HCEC 1CT (cell line): Measurements from ENCODE around the gene ACLY.
"Not testable (repeated sequence)": the region's sequence is repeated elsewhere in the genome, so short reads cannot be mapped to it uniquely, and the experiment has no call there.

Source experiments
- DNase-seq: peaks from one replicate; pipeline ENCODE4 v3.0.0-alpha.2; 2017

The ACLY gene

GRCh38 chr17:41870097-41870496 is 48.7 kb downstream of the ACLY start:
- no peak for DNase-seq

GRCh38 chr17:41869426-41869825 is 49.3 kb downstream of the ACLY start:
- no peak for DNase-seq

GRCh38 chr17:41868568-41868967 is 50.2 kb downstream of the ACLY start:
- DNase-seq: no peak

GRCh38 chr17:41865596-41865893 is 53.2 kb downstream of the ACLY start:
- DNase-seq: no peak

GRCh38 chr17:41864836-41865595 is 53.7 kb downstream of the ACLY start, which contains the start of gene KLHL11:
KLHL11 (minus strand) TSS chr17:41865423; CDS start chr17:41865370, 53 bp downstream.
- peak; percentile 89 for DNase-seq

- DNase-seq: no peak
Observed at GRCh38 chr17:41864498-41864835, 54.3 kb downstream of the ACLY start.

GRCh38 chr17:41863074-41863848 is 55.5 kb downstream of the ACLY start:
- no peak for DNase-seq

- no peak for DNase-seq
Observed at GRCh38 chr17:41860254-41860931, 58.4 kb downstream of the ACLY start.

GRCh38 chr17:41851382-41851781 is 67.4 kb downstream of the ACLY start:
- not testable (repeated sequence) for DNase-seq

- no peak for DNase-seq
Observed at GRCh38 chr17:41849251-41849990, 69.3 kb downstream of the ACLY start.

GRCh38 chr17:41848788-41849187 is 70.0 kb downstream of the ACLY start:
- DNase-seq: peak; percentile 43

GRCh38 chr17:41844971-41845370 is 73.8 kb downstream of the ACLY start:
- DNase-seq: peak; percentile 39

GRCh38 chr17:41840781-41841180 is 78.0 kb downstream of the ACLY start:
- not testable (repeated sequence) for DNase-seq

GRCh38 chr17:41839448-41839847 is 79.3 kb downstream of the ACLY start:
- DNase-seq: not testable (repeated sequence)

GRCh38 chr17:41837761-41838538 is 80.8 kb downstream of the ACLY start, which contains the start of gene KLHL10:
KLHL10 (plus strand) TSS chr17:41837825; CDS start chr17:41837933, 108 bp downstream.
- no peak for DNase-seq

- no peak for DNase-seq
Observed at GRCh38 chr17:41836550-41837196, 82.1 kb downstream of the ACLY start.

GRCh38 chr17:41835800-41836549 is 82.8 kb downstream of the ACLY start, which contains the start of gene NT5C3B:
NT5C3B (minus strand) TSS chr17:41836232; CDS start chr17:41836193, 39 bp downstream.
- DNase-seq: peak; percentile 49

- DNase-seq: peak; percentile 11
Observed at GRCh38 chr17:41835214-41835799, 83.4 kb downstream of the ACLY start.

GRCh38 chr17:41829961-41830360 is 88.8 kb downstream of the ACLY start:
- DNase-seq: not testable (repeated sequence)

GRCh38 chr17:41825175-41825845 is 93.4 kb downstream of the ACLY start:
- DNase-seq: no peak
